ENCODE results near the gene INHBA.

- TF ChIP-seq MAX (IDR thresholded peaks at IDR 0.05) (no peak), RAD21 (IDR thresholded peaks at IDR 0.05; ENCODE audit: low read depth) (no peak)
These were observed 7.9 kb upstream of the INHBA start for GRCh38 chr7:41710838-41711237.
